Liver (tissue), 3 donors: Measurements from ENCODE around the gene NPNT.

Experiments used
- CTCF ChIP-seq: fragments of 150-350 bp; IDR thresholded peaks from 2 replicates; pipeline ENCODE4 v1.5.1; 2017; ENCODE audit warnings: improper control_type of control experiment, low read depth, low read length; ENCODE audit not compliant: missing input control
- JUND ChIP-seq, 2 donors: IDR thresholded peaks; 2 replicates each; pipeline ENCODE4 v1.6.1; 2016; ENCODE audit warnings: antibody characterized with exemption in 2 of 2
- REST ChIP-seq: IDR thresholded peaks from 2 replicates; pipeline ENCODE4 v1.6.1; 2016; ENCODE audit warnings: antibody characterized with exemption, mild to moderate bottlenecking
- SP1 ChIP-seq: IDR thresholded peaks from 2 replicates; pipeline ENCODE4 v1.6.1; 2018; ENCODE audit warnings: antibody characterized with exemption, mild to moderate bottlenecking
- TAF1 ChIP-seq: conservative IDR thresholded peaks from 2 replicates; pipeline ENCODE4 v1.6.1; 2016; ENCODE audit warnings: antibody characterized with exemption, mild to moderate bottlenecking
- YY1 ChIP-seq: IDR thresholded peaks from 2 replicates; pipeline ENCODE4 v1.6.1; 2016; ENCODE audit warnings: antibody characterized with exemption, mild to moderate bottlenecking
- ZBTB33 ChIP-seq: IDR thresholded peaks from 2 replicates; pipeline ENCODE4 v1.6.1; 2016; ENCODE audit warnings: antibody characterized with exemption
- donor health status: healthy.
- donor health status: healthy.

GRCh38 chr4:105994061-105994460 is 98.8 kb downstream of the NPNT start:
- TF ChIP-seq CTCF (no peak), SP1 (no peak), ZBTB33 (no peak), TAF1 (no peak), JUND (IDR thresholded peaks at IDR 0.05) (no peak), REST (no peak), YY1 (no peak)
